GM12878 (cell line): ENCODE data around the gene SETD1B. TPM values are rescaled to one million over a fixed set of nuclear protein-coding genes. Genes with fewer than 3 reads are reported as not detected.

Experiments
- BACH1 ChIP-seq: fragments of 450-650 bp; IDR thresholded peaks from 2 replicates; pipeline ENCODE4 v1.6.1; 2017; ENCODE audit warnings: mild to moderate bottlenecking, borderline replicate concordance
- BRCA1 ChIP-seq: IDR thresholded peaks from 2 replicates; pipeline ENCODE4 v1.6.1; 2011; ENCODE audit warnings: low read depth, low read length, improper control_type of control experiment
- E2F8 ChIP-seq: fragments of 450-650 bp; IDR thresholded peaks from 2 replicates; pipeline ENCODE4 v1.6.1; 2018; ENCODE audit warnings: mild to moderate bottlenecking, low read depth, moderate library complexity; ENCODE audit not compliant: partially characterized antibody
- ETV6 ChIP-seq, 2 experiments: fragments of 450-650 bp in 1 of 2; IDR thresholded peaks in 1 of 2; conservative IDR thresholded peaks in 1 of 2; 2 replicates each; pipeline ENCODE4 v1.6.1; 2014; ENCODE audit warnings: antibody characterized with exemption in 1 of 2, borderline replicate concordance in 1 of 2, low read depth in 1 of 2, mild to moderate bottlenecking in 1 of 2, moderate library complexity in 1 of 2
- HDAC6 ChIP-seq: fragments of 200-600 bp; sonication (generic); IDR thresholded peaks from one replicate; pipeline ENCODE4 v1.8.0; 2017; ENCODE audit warnings: antibody characterized with exemption; ENCODE audit not compliant: unreplicated experiment
- KDM1A ChIP-seq: fragments of 200-600 bp; sonication (generic); IDR thresholded peaks from 2 replicates; pipeline ENCODE4 v1.6.1; 2016; ENCODE audit warnings: borderline replicate concordance
- MYC ChIP-seq: IDR thresholded peaks from 2 replicates; pipeline ENCODE4 v1.6.1; 2011; ENCODE audit warnings: mild to moderate bottlenecking, low read length, moderate library complexity, inconsistent platforms; ENCODE audit not compliant: insufficient read depth, insufficient replicate concordance, insufficient read length, severe bottlenecking
- NFIC ChIP-seq: IDR thresholded peaks from 2 replicates; pipeline ENCODE4 v1.6.1; 2012; ENCODE audit warnings: low read depth, mild to moderate bottlenecking, inconsistent platforms, low read length, moderate library complexity
- NFXL1 ChIP-seq: fragments of 450-650 bp; IDR thresholded peaks from 2 replicates; pipeline ENCODE4 v1.6.1; 2017; ENCODE audit warnings: antibody characterized with exemption, mild to moderate bottlenecking, borderline replicate concordance
- NKRF ChIP-seq: fragments of 450-650 bp; conservative IDR thresholded peaks from 2 replicates; pipeline ENCODE4 v1.6.1; 2017; ENCODE audit warnings: mild to moderate bottlenecking, moderate library complexity
- POLR2AphosphoS2 ChIP-seq: IDR thresholded peaks from 2 replicates; pipeline ENCODE4 v1.6.1; 2011; ENCODE audit warnings: low read depth, mild to moderate bottlenecking, low read length, improper control_type of control experiment, moderate library complexity
- POLR2AphosphoS5 ChIP-seq: IDR thresholded peaks from 2 replicates; pipeline ENCODE4 v1.6.1; 2011; ENCODE audit warnings: mild to moderate bottlenecking, low read length, inconsistent platforms
- RAD21 ChIP-seq: IDR thresholded peaks from 2 replicates; pipeline ENCODE4 v1.6.1; 2011; ENCODE audit warnings: mild to moderate bottlenecking, low read depth, low read length, moderate library complexity; ENCODE audit not compliant: insufficient read depth
- RAD51 ChIP-seq: fragments of 450-650 bp; IDR thresholded peaks from 2 replicates; pipeline ENCODE4 v1.6.1; 2016; ENCODE audit warnings: moderate library complexity, mild to moderate bottlenecking, inconsistent platforms
- RBBP5 ChIP-seq: fragments of 200-600 bp; sonication (generic); conservative IDR thresholded peaks from 2 replicates; pipeline ENCODE4 v1.6.1; 2016
- SMC3 ChIP-seq: IDR thresholded peaks from 2 replicates; pipeline ENCODE4 v1.6.1; 2011; ENCODE audit warnings: low read length, improper control_type of control experiment, borderline replicate concordance
- SP1 ChIP-seq: IDR thresholded peaks from one replicate; pipeline ENCODE4 v1.6.1; 2011; ENCODE audit warnings: low read depth, low read length
- SPI1 ChIP-seq: IDR thresholded peaks from 2 replicates; pipeline ENCODE4 v1.6.1; 2011; ENCODE audit warnings: low read depth, mild to moderate bottlenecking, low read length, moderate library complexity, borderline replicate concordance; ENCODE audit not compliant: insufficient read depth
- SRF ChIP-seq, 2 experiments: IDR thresholded peaks; 2 replicates each; pipeline ENCODE4 v1.6.1; 2011; ENCODE audit warnings: low read depth in 2 of 2, low read length in 2 of 2, mild to moderate bottlenecking in 1 of 2, moderate library complexity in 1 of 2
- SUZ12 ChIP-seq: fragments of 200-600 bp; sonication (generic); IDR thresholded peaks from one replicate; pipeline ENCODE4 v1.6.1; 2018; ENCODE audit warnings: antibody characterized with exemption, mild to moderate bottlenecking; ENCODE audit not compliant: unreplicated experiment
- TBL1XR1 ChIP-seq: IDR thresholded peaks from 2 replicates; pipeline ENCODE4 v1.6.1; 2012; ENCODE audit warnings: low read depth, low read length, improper control_type of control experiment
- USF2 ChIP-seq: IDR thresholded peaks from 2 replicates; pipeline ENCODE4 v1.6.1; 2011; ENCODE audit warnings: low read depth, low read length, improper control_type of control experiment, borderline replicate concordance
- YY1 ChIP-seq: IDR thresholded peaks from 2 replicates; pipeline ENCODE4 v1.6.1; 2011; ENCODE audit warnings: low read depth, mild to moderate bottlenecking, low read length
- ZNF207 ChIP-seq: fragments of 450-650 bp; IDR thresholded peaks from 2 replicates; pipeline ENCODE4 v1.6.1; 2014; ENCODE audit warnings: antibody characterized with exemption, mild to moderate bottlenecking, borderline replicate concordance
- ZNF217 ChIP-seq: fragments of 450-650 bp; IDR thresholded peaks from 2 replicates; pipeline ENCODE4 v1.6.1; 2017; ENCODE audit warnings: antibody characterized with exemption, mild to moderate bottlenecking
- ZNF622 ChIP-seq: fragments of 450-650 bp; IDR thresholded peaks from 2 replicates; pipeline ENCODE4 v1.6.1; 2017; ENCODE audit warnings: mild to moderate bottlenecking, inconsistent platforms
- polyA plus RNA-seq, 11 experiments: library from polyadenylated mRNA; depleted of rRNA in 4 of 11; unstranded in 6 of 11; stranded (reverse) in 5 of 11; fragments of >200 nt; fragmentation: Nextera tagmentation in 4 of 11; fragmentation: Illumina TruSeq in 1 of 11; extraction: Ambion mirVana in 4 of 11; extraction: Trizol in 1 of 11; gene quantifications; 1 replicate in 1 of 11; 2 replicates in 10 of 11; pipeline versions ENCODE4 v1.2.1 to v1.2.3, GENCODE V29; 2011 to 2016; ENCODE audit warnings: inconsistent platforms in 2 of 11, missing spikeins in 2 of 11, low read depth in 1 of 11
- total RNA-seq, 4 experiments: library from RNA; depleted of rRNA in 3 of 4; stranded (reverse); fragments of >200 nt in 3 of 4; fragmentation: Illumina TruSeq in 1 of 4; extraction: Trizol in 1 of 4; gene quantifications; 2 replicates each; pipeline versions ENCODE4 v1.2.1 to v1.2.3, GENCODE V29; 2013 to 2021

SETD1B gene
- total and polyA plus RNA-seq, 10 of the 15 experiments (the other 5 are each of a cell fraction or from before 2014, with no cell fraction given) = 0.50 to 17.3 (median 1.6) TPM

- TF ChIP-seq KDM1A (no peak), POLR2AphosphoS5 (no peak), USF2 (no peak), E2F8 (no peak), MYC (no peak), POLR2AphosphoS2 (no peak), SRF (IDR thresholded peaks at IDR 0.05; ENCODE audit: low read depth in 2 of 2, low read length in 2 of 2) (no peak), ZNF622 (no peak), RAD51 (peak; percentile 17; the same call in 1 of the 2 replicates), RAD21 (peak; percentile 82), TBL1XR1 (no peak), SMC3 (peak; percentile 74; the same call in 1 of the 2 replicates), SUZ12 (no peak), ZNF207 (no peak), NFXL1 (no peak), ETV6 (conservative IDR thresholded peaks at IDR 0.05 in 1 of 2, IDR thresholded peaks at IDR 0.05 in 1 of 2; ENCODE audit: borderline replicate concordance in 1 of 2, low read depth in 1 of 2) (no peak), YY1 (peak; percentile 73), NFIC (no peak), SP1 (no peak), RBBP5 (no peak), BACH1 (no peak), NKRF (peak; percentile 58; the same call in 1 of the 2 replicates), BRCA1 (no peak), ZNF217 (no peak), HDAC6 (no peak), SPI1 (no peak)
These were observed 7.9 kb downstream of the SETD1B start (continued) for GRCh38 chr12:121811434-121812319.
